ENCODE data around the gene RARG.

DNA sequence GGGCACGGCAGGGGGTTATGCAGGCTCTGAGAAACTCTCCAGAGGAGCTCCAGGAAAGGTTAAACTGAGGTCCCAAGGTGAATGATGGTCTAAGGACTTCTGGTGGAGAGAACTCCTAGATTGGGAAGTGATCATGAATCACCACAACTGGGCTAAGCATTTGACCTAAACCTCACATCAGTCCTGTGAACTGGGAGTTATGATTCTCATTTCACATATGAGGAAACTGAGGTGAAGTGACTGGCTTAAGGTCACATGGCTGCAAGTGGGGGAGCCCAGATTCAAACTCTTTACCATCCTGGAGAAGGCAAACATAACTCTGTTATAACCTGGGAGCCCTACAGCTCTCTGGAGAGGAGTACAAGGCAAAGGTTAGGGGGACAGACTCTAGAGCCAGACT lies 4.2 kb downstream of the RARG start:
- TF ChIP-seq, protein P1, sequence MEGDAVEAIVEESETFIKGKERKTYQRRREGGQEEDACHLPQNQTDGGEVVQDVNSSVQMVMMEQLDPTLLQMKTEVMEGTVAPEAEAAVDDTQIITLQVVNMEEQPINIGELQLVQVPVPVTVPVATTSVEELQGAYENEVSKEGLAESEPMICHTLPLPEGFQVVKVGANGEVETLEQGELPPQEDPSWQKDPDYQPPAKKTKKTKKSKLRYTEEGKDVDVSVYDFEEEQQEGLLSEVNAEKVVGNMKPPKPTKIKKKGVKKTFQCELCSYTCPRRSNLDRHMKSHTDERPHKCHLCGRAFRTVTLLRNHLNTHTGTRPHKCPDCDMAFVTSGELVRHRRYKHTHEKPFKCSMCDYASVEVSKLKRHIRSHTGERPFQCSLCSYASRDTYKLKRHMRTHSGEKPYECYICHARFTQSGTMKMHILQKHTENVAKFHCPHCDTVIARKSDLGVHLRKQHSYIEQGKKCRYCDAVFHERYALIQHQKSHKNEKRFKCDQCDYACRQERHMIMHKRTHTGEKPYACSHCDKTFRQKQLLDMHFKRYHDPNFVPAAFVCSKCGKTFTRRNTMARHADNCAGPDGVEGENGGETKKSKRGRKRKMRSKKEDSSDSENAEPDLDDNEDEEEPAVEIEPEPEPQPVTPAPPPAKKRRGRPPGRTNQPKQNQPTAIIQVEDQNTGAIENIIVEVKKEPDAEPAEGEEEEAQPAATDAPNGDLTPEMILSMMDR (IDR thresholded peaks at IDR 0.05), result no peak
- no peak for TF ChIP-seq POLR2A (IDR thresholded peaks at IDR 0.05)
